ENCODE results near the gene SHE. TPM values are rescaled to one million over a fixed set of nuclear protein-coding genes. Genes with fewer than 3 reads are reported as not detected.
A peak's percentile ranks its signal among the peaks of the same experiment; 100 is the strongest.

SHE gene
- total RNA-seq, 4 donors from 2014 or later, result 14.6 to 44.5 (median 27.2) TPM

DNA sequence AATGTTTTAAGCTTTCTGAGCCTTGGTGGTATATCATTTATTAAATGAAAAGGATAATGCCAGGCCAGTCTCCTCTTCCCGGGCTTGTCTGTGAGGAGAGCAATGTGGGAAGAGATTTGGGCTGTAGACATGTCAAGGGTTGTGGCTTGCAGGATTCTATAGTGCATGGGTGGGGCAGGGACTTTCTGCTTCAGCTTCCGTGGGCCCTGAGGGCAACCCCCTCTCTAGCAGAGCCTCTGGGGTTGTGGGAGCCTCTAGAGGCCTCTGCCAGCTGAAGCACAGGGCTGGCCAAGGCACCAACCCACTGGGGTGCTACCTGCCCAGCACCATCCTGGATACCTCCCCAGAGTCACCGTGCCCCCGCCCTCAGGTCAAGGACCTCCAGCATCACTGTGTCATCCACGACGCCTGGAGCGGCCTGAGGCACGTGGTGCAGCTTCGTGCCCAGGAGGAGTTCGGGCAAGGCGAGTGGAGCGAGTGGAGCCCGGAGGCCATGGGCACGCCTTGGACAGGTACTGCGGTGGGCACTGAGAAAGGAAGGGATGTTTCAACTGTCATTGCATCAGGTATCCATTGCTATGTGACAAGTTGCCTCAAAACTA is 66.5 kb downstream of the SHE start:
- Histone ChIP-seq H3K9me3 (no peaks in the 10 kb centered on the region), H3K4me1 (peaks cover 4 to 13% of the 10 kb centered on the region in 2 donors), H3K36me3 (no peaks in the 10 kb centered on the region), H3K27ac (peak overlapping the region; percentile 88 to 93), H3K27me3 (no peaks in the 10 kb centered on the region), H3K4me3 (no peak overlapping the region)
- intact Hi-C loops (cut with DNase I; ENCODE audit: low total_unique reads), result no loop called here
- no peak for DNase-seq
- no peak for TF ChIP-seq POLR2A (IDR thresholded peaks at IDR 0.05)
- TF ChIP-seq, protein P1, sequence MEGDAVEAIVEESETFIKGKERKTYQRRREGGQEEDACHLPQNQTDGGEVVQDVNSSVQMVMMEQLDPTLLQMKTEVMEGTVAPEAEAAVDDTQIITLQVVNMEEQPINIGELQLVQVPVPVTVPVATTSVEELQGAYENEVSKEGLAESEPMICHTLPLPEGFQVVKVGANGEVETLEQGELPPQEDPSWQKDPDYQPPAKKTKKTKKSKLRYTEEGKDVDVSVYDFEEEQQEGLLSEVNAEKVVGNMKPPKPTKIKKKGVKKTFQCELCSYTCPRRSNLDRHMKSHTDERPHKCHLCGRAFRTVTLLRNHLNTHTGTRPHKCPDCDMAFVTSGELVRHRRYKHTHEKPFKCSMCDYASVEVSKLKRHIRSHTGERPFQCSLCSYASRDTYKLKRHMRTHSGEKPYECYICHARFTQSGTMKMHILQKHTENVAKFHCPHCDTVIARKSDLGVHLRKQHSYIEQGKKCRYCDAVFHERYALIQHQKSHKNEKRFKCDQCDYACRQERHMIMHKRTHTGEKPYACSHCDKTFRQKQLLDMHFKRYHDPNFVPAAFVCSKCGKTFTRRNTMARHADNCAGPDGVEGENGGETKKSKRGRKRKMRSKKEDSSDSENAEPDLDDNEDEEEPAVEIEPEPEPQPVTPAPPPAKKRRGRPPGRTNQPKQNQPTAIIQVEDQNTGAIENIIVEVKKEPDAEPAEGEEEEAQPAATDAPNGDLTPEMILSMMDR (IDR thresholded peaks at IDR 0.05), result no peak

DNA sequence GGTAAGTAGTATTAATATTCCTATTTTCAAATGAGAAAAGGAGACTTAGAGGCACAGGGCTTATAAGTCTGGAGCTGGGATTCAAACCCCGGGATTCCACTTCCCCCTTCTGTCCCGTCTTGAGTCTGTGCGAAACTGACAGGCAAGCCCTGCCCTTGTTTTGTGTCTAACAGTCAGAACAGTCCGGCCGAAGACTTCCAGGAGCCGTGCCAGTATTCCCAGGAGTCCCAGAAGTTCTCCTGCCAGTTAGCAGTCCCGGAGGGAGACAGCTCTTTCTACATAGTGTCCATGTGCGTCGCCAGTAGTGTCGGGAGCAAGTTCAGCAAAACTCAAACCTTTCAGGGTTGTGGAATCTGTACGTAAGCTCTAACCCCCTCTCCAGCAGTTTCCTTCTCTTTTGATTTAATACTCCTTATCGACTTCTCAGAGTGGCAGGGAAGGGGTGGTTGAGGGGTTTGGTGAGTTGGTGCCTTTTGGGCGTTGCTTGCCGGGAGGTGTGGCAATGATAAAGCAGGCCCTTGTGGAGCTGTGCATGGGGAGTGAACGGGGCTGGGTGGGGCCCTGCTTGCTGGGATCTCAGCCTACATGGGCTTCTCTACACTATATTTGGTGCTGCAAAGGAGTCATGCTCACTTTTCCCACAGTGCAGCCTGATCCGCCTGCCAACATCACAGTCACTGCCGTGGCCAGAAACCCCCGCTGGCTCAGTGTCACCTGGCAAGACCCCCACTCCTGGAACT is 67.7 kb downstream of the SHE start:
- peak overlapping the region; percentile 19 for H3K4me3 ChIP-seq
- H3K9me3 ChIP-seq, result no peaks in the 10 kb centered on the region
- H3K27me3 ChIP-seq, result no peaks in the 10 kb centered on the region
- no peaks in the 10 kb centered on the region for H3K36me3 ChIP-seq
- intact Hi-C loops (cut with DNase I; ENCODE audit: low total_unique reads), result no loop called here
- peaks cover 9 to 21% of the 10 kb centered on the region in 2 donors for H3K4me1 ChIP-seq
- no peak for TF ChIP-seq POLR2A (IDR thresholded peaks at IDR 0.05)
- TF ChIP-seq, protein P1 (IDR thresholded peaks at IDR 0.05), result no peak
- DNase-seq, result peak; percentile 88 to 91
- peak overlapping the region; percentile 88 to 93 for H3K27ac ChIP-seq

DNA sequence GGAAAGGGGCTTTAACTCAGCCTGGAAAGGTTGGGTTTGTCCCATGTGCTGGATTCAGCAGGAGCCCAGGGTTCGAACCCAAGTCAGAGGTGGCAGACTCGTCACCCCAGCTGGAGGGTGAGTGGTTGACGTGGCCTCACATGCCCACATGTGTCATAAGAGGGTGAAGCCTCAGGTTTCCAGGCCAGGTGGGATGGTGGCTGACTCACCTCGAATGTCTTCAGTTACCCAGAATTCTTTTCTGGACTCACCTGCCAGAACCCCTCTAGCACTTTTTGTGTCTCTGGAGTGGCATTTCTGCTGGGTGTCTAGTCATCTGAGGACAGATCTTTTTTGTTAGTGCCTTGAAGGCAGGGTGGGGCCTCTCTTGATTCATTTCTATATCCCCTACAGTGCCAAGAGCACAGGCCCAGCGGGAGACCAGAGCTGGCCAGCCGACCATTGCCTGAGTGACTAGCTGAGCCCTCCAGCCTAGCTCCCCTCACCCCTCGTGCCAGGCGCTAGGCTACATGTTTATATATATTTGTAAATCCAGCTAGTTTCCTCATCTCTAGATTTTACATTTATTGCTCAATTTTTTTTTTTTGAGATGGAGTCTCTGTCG is 68.9 kb downstream of the SHE start:
- Histone ChIP-seq H3K4me3 (no peak overlapping the region), H3K9me3 (no peaks in the 10 kb centered on the region), H3K27me3 (no peaks in the 10 kb centered on the region), H3K27ac (peak overlapping the region; percentile 88 to 93), H3K36me3 (no peaks in the 10 kb centered on the region), H3K4me1 (peaks cover 17 to 29% of the 10 kb centered on the region in 2 donors)
- no peak for DNase-seq
- no peak for TF ChIP-seq POLR2A (IDR thresholded peaks at IDR 0.05)
- TF ChIP-seq, protein P1 (IDR thresholded peaks at IDR 0.05), result no peak
- intact Hi-C loops (cut with DNase I; ENCODE audit: low total_unique reads), result no loop called here

DNA sequence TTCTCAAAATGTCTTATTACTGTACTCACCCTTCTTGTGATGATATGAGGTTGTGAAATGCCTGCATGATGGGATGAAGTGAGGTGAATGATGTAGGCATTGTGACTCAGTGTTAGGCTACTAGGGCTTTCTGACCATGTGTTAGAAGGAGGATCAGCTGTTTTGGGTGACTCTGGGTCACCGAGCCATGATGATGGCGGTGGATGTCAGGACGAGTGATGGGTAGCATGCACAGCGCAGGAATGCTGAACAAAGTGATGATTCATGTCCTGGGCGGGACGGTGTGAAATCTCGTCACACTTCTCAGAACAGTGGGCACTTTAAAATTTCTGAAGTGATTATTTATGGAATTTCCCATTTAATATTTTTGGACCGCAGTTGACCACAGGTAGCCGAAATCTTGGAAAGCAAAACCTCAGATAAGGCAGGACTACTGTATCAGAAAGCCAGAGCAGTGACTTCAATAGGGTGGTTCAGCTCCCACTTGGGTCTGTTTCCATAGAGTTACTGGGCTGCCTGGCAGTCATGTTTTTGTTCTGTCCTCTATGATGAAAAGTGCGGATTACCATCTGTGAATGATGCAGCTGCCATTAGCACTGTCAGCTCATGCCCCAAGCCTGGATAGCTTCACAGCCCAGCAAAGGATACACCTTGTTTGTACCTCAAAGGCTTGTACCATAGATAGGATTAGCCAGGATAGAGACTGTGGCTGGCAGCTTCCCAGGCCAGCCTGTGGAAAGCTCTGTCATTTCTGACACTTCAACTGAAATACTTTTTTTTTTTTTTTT is 70.4 kb downstream of the SHE start:
- intact Hi-C loops (cut with DNase I; ENCODE audit: low total_unique reads), result no loop called here
- Histone ChIP-seq H3K27ac (peak overlapping the region; percentile 88 to 93), H3K4me3 (no peak overlapping the region), H3K27me3 (no peaks in the 10 kb centered on the region), H3K9me3 (no peaks in the 10 kb centered on the region), H3K4me1 (peaks cover 22 to 34% of the 10 kb centered on the region in 2 donors), H3K36me3 (no peaks in the 10 kb centered on the region)
- no peak for TF ChIP-seq POLR2A (IDR thresholded peaks at IDR 0.05)
- TF ChIP-seq, protein P1 (IDR thresholded peaks at IDR 0.05), result no peak
- DNase-seq, result peak in 1 of 2 donors; percentile 61
